Mesothelial cell of epicardium (in vitro differentiated cells): ENCODE data around the gene CNTNAP5. TPM values are rescaled to one million over a fixed set of nuclear protein-coding genes. Genes with fewer than 3 reads are reported as not detected.

Experiments used
- DNase-seq, 2 experiments: peaks; one replicate each; pipeline ENCODE4 v3.0.0; 2021; ENCODE audit warnings: low spot score in 2 of 2; ENCODE audit not compliant: unreplicated experiment in 2 of 2
- H3K27ac Mint-ChIP-seq: 2 replicates; pipeline ENCODE4 v1.8.0; 2021; ENCODE audit warnings: mixed read lengths
- H3K27me3 Mint-ChIP-seq: 2 replicates; pipeline ENCODE4 v1.8.0; 2021; ENCODE audit warnings: low read depth, mixed read lengths
- H3K36me3 Mint-ChIP-seq: 2 replicates; pipeline ENCODE4 v1.8.0; 2021; ENCODE audit warnings: mixed read lengths
- H3K4me1 Mint-ChIP-seq: 2 replicates; pipeline ENCODE4 v1.8.0; 2021; ENCODE audit warnings: mixed read lengths
- H3K4me3 Mint-ChIP-seq: 2 replicates; pipeline ENCODE4 v1.8.0; 2021; ENCODE audit warnings: mild to moderate bottlenecking, moderate library complexity, mixed read lengths
- H3K9me3 Mint-ChIP-seq: 2 replicates; pipeline ENCODE4 v1.8.0; 2021; ENCODE audit warnings: mixed read lengths
- CTCF ChIP-seq: fragments of 200-600 bp; sonication (generic); IDR thresholded peaks from one replicate; pipeline ENCODE4 v1.5.0; 2021; ENCODE audit warnings: antibody characterized with exemption; ENCODE audit not compliant: unreplicated experiment
- total RNA-seq: library from RNA; stranded (reverse); gene quantifications from 3 replicates; pipeline ENCODE4 v1.2.1, GENCODE V29; 2021

CNTNAP5 gene
- total RNA-seq, 1 donor from 2014 or later = 0.22 TPM

GRCh38 chr2:124575497-124575896 is 550.4 kb downstream of the CNTNAP5 start:
- H3K36me3 Mint-ChIP-seq = no peaks in the 10 kb centered on the region
- peaks cover 16% of the 10 kb centered on the region for H3K27me3 Mint-ChIP-seq
- no peaks in the 10 kb centered on the region for H3K4me1 Mint-ChIP-seq
- H3K4me3 Mint-ChIP-seq = no peak overlapping the region
- H3K27ac Mint-ChIP-seq = no peak overlapping the region
- DNase-seq = no peak
- H3K9me3 Mint-ChIP-seq = no peaks in the 10 kb centered on the region
- TF ChIP-seq CTCF = no peak

DNA sequence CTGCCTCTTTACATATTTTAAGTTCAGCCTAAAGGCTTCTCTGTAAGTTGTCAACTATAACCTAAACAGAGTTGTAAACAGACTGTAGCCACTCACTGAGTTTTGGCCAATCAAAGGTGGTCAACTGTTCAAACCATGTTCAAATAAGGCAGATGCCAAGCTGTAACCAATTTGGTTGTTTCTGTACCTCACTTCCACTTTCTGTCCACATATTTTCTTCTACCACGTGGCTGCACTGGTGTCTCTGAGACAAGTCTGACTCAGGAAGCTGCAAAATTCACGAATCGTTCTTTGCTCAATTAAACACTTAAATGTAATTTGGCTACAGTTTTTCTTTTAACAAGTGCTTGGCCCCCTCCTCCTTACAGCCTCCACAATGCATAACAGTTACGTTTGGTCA is 555.2 kb downstream of the CNTNAP5 start:
- H3K36me3 Mint-ChIP-seq = no peaks in the 10 kb centered on the region
- no peak overlapping the region for H3K27ac Mint-ChIP-seq
- peaks cover 13% of the 10 kb centered on the region for H3K27me3 Mint-ChIP-seq
- no peak for TF ChIP-seq CTCF
- no peaks in the 10 kb centered on the region for H3K9me3 Mint-ChIP-seq
- no peaks in the 10 kb centered on the region for H3K4me1 Mint-ChIP-seq
- no peak for DNase-seq
- no peak overlapping the region for H3K4me3 Mint-ChIP-seq

DNA sequence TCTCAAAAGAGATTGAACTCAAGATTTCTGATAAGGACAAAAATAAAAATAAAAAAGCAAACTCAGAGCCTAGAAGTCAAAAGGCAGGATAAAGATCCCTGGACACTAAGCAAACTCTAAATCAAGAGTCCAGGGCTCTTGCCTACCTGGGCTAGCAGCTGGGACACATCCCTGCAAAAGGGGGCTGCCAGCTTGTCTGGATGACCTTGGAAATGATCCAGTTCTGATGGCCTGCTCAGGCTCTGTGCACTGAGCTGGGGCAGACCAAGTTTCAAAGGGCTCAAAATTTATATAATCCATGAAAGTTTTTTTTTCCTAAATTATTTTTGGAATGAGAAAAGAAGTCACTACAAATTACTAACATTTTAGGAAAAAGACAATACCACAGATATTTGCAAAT is 557.3 kb downstream of the CNTNAP5 start:
- H3K36me3 Mint-ChIP-seq = no peaks in the 10 kb centered on the region
- H3K9me3 Mint-ChIP-seq = no peaks in the 10 kb centered on the region
- no peak overlapping the region for H3K27ac Mint-ChIP-seq
- no peaks in the 10 kb centered on the region for H3K4me1 Mint-ChIP-seq
- peaks cover 12% of the 10 kb centered on the region for H3K27me3 Mint-ChIP-seq
- no peak for TF ChIP-seq CTCF
- no peak overlapping the region for H3K4me3 Mint-ChIP-seq
- DNase-seq = no peak

DNA sequence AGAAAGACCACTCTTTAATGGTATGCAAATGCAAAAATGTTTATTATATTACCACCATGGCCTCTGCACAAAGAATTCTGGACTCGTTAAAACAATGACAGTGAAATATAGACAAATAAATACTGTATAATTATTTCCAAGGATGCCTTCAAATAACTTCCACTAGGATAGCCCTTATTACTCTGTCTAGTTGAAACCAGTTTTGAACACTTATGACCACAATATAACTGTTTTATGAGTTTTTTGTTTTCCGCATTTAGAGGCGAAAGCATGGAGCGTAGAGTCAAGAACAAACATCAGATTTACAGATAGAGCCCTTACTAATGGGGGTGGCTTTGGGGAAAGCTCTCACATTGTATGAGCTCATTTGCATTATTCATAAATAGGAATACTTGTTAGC is 559.5 kb downstream of the CNTNAP5 start:
- no peak for TF ChIP-seq CTCF
- no peak overlapping the region for H3K4me3 Mint-ChIP-seq
- H3K9me3 Mint-ChIP-seq = peaks cover 5% of the 10 kb centered on the region
- peaks cover 9% of the 10 kb centered on the region for H3K27me3 Mint-ChIP-seq
- no peaks in the 10 kb centered on the region for H3K4me1 Mint-ChIP-seq
- no peak overlapping the region for H3K27ac Mint-ChIP-seq
- DNase-seq = no peak
- no peaks in the 10 kb centered on the region for H3K36me3 Mint-ChIP-seq

DNA sequence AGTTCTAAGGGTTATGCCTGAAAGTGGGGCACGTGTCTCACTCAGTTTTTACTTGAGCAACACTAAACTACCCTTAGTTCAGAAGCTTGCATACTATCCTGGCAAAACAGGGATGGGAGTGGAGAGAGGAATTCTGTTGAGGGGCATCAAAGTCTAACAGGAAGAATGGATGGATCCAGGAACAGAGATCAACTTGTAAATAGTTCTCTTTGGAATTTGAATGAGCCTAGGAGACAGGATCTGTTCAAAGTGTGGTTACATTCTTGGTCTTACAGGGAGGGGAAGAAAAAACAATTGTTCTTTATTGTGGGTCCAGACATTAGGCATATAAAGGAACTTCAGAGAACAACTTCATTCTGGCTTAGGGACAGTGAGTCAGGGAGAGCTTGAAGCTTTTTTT is 560.2 kb downstream of the CNTNAP5 start:
- no peaks in the 10 kb centered on the region for H3K36me3 Mint-ChIP-seq
- no peak overlapping the region for H3K27ac Mint-ChIP-seq
- H3K4me3 Mint-ChIP-seq = no peak overlapping the region
- TF ChIP-seq CTCF = no peak
- peaks cover 5% of the 10 kb centered on the region for H3K9me3 Mint-ChIP-seq
- DNase-seq = no peak
- peaks cover 9% of the 10 kb centered on the region for H3K27me3 Mint-ChIP-seq
- H3K4me1 Mint-ChIP-seq = no peaks in the 10 kb centered on the region

- no peak for DNase-seq
- peaks cover 5% of the 10 kb centered on the region for H3K9me3 Mint-ChIP-seq
- no peaks in the 10 kb centered on the region for H3K36me3 Mint-ChIP-seq
- no peak overlapping the region for H3K27ac Mint-ChIP-seq
- H3K27me3 Mint-ChIP-seq = peaks cover 4% of the 10 kb centered on the region
- H3K4me3 Mint-ChIP-seq = no peak overlapping the region
- no peaks in the 10 kb centered on the region for H3K4me1 Mint-ChIP-seq
- no peak for TF ChIP-seq CTCF
These were observed 561.1 kb downstream of the CNTNAP5 start for GRCh38 chr2:124586210-124586609.
